Vagina (tissue), 2 donors: ENCODE data around the gene AMBRA1.

Experiments
- CTCF ChIP-seq, 3 experiments: fragments of 450-650 bp in 2 of 3; fragments of 200-600 bp in 1 of 3; sonication (generic) in 1 of 3; IDR thresholded peaks; one replicate each; pipeline ENCODE4 v1.5.1; 2017 to 2019; ENCODE audit warnings: antibody characterized with exemption in 3 of 3, mild to moderate bottlenecking in 2 of 3, moderate library complexity in 2 of 3
- POLR2A ChIP-seq, 2 donors: fragments of 450-650 bp; IDR thresholded peaks; one replicate each; pipeline ENCODE4 v1.6.1; 2017; ENCODE audit warnings: antibody characterized with exemption in 2 of 2, mild to moderate bottlenecking in 2 of 2, moderate library complexity in 2 of 2

- TF ChIP-seq CTCF (IDR thresholded peaks at IDR 0.05), result no peak
- TF ChIP-seq POLR2A (IDR thresholded peaks at IDR 0.05), result no peak
Measured at GRCh38 chr11:46564459-46564858, 29.4 kb downstream of the AMBRA1 start.
